Neuronal stem cell (in vitro differentiated cells): ENCODE data around the gene PRRX2.

Experiments
- DNase-seq: peaks from one replicate; pipeline ENCODE4 v3.0.0-alpha.2; 2013; ENCODE audit warnings: low spot score
- H2AFZ ChIP-seq: one replicate; pipeline ENCODE4 v1.6.1; 2013; ENCODE audit warnings: mild to moderate bottlenecking, low read length, inconsistent platforms
- H2AK5ac ChIP-seq: 2 replicates; pipeline ENCODE4 v1.6.1; 2013; ENCODE audit warnings: low read depth, mild to moderate bottlenecking, inconsistent platforms, low read length, moderate library complexity, mixed read lengths
- H2BK120ac ChIP-seq: 2 replicates; pipeline ENCODE4 v1.6.1; 2013; ENCODE audit warnings: low read depth, mild to moderate bottlenecking, inconsistent platforms, low read length, moderate library complexity, mixed read lengths
- H2BK12ac ChIP-seq: one replicate; pipeline ENCODE4 v1.6.1; 2013; ENCODE audit warnings: low read length, inconsistent platforms
- H2BK15ac ChIP-seq: 2 replicates; pipeline ENCODE4 v1.6.1; 2013; ENCODE audit warnings: mild to moderate bottlenecking, low read length, inconsistent platforms, mixed read lengths
- H2BK5ac ChIP-seq: one replicate; pipeline ENCODE4 v1.6.1; 2013; ENCODE audit warnings: inconsistent platforms, mild to moderate bottlenecking, low read length, moderate library complexity
- H3K14ac ChIP-seq: one replicate; pipeline ENCODE4 v1.6.1; 2013; ENCODE audit warnings: low read length, inconsistent platforms
- H3K18ac ChIP-seq: 2 replicates; pipeline ENCODE4 v1.6.1; 2013; ENCODE audit warnings: low read length, inconsistent platforms
- H3K23ac ChIP-seq: 2 replicates; pipeline ENCODE4 v1.6.1; 2013; ENCODE audit warnings: low read depth, mild to moderate bottlenecking, mixed read lengths, low read length, inconsistent platforms; ENCODE audit not compliant: poor library complexity
- H3K27ac ChIP-seq: replicated peaks from 3 replicates; pipeline ENCODE4 v1.5.1; 2013; ENCODE audit warnings: low read length, inconsistent platforms
- H3K27me3 ChIP-seq, 3 experiments: 2 replicates each; pipeline ENCODE4 v1.6.1; 2013; ENCODE audit warnings: low read length in 3 of 3, mild to moderate bottlenecking in 2 of 3, inconsistent platforms in 1 of 3, low read depth in 1 of 3, mixed read lengths in 1 of 3, moderate library complexity in 1 of 3; ENCODE audit not compliant: control insufficient read depth in 3 of 3, insufficient read depth in 3 of 3
- H3K36me3 ChIP-seq, 2 donors: replicated peaks in 1 of 2; 2 replicates each; pipeline ENCODE4 v1.6.1; 2013; ENCODE audit warnings: low read length in 2 of 2; ENCODE audit not compliant: control insufficient read depth in 2 of 2, insufficient read depth in 2 of 2
- H3K4ac ChIP-seq: 2 replicates; pipeline ENCODE4 v1.6.1; 2013; ENCODE audit warnings: inconsistent platforms, mild to moderate bottlenecking, low read length, moderate library complexity
- H3K4me1 ChIP-seq, 2 donors: 1 replicate in 1 of 2; 2 replicates in 1 of 2; pipeline ENCODE4 v1.6.1; 2013; ENCODE audit warnings: low read length in 2 of 2, low read depth in 1 of 2; ENCODE audit not compliant: control insufficient read depth in 2 of 2, insufficient read depth in 1 of 2
- H3K4me2 ChIP-seq: one replicate; pipeline ENCODE4 v1.6.1; 2013; ENCODE audit warnings: mild to moderate bottlenecking, low read length, inconsistent platforms; ENCODE audit not compliant: insufficient read depth, poor library complexity, severe bottlenecking
- H3K4me3 ChIP-seq, 2 donors: 2 replicates each; pipeline ENCODE4 v1.5.1; 2013; ENCODE audit warnings: low read length in 2 of 2, mild to moderate bottlenecking in 2 of 2, inconsistent platforms in 1 of 2, moderate library complexity in 1 of 2
- H3K79me1 ChIP-seq: one replicate; pipeline ENCODE4 v1.6.1; 2013; ENCODE audit warnings: low read depth, mild to moderate bottlenecking, inconsistent platforms, low read length, moderate library complexity
- H3K9ac ChIP-seq: one replicate; pipeline ENCODE4 v1.6.1; 2013; ENCODE audit warnings: mild to moderate bottlenecking, low read depth, low read length, inconsistent platforms; ENCODE audit not compliant: poor library complexity
- H3K9me3 ChIP-seq, 2 donors: replicated peaks in 1 of 2; 2 replicates each; pipeline versions ENCODE3 to v1.6.1; 2013; ENCODE audit warnings: low read length in 2 of 2, mild to moderate bottlenecking in 2 of 2, inconsistent platforms in 1 of 2, low read depth in 1 of 2, mixed read lengths in 1 of 2, moderate library complexity in 1 of 2; ENCODE audit not compliant: control insufficient read depth in 2 of 2, insufficient read depth in 1 of 2
- H4K8ac ChIP-seq: one replicate; pipeline ENCODE4 v1.6.1; 2013; ENCODE audit warnings: low read depth, mild to moderate bottlenecking, inconsistent platforms, low read length, moderate library complexity
- H4K91ac ChIP-seq: one replicate; pipeline ENCODE4 v1.6.1; 2013; ENCODE audit warnings: low read length, low read depth, mild to moderate bottlenecking, inconsistent platforms; ENCODE audit not compliant: poor library complexity
- WGBS, 2 donors: extraction: QIAGEN DNeasy Blood & Tissue Kit; methylation state at CpG; one replicate each; pipeline ENCODE4 v1.1.7; 2013; ENCODE audit warnings: missing lambda C conversion rate in 2 of 2, mixed read lengths in 1 of 2; ENCODE audit not compliant: insufficient read length in 2 of 2, insufficient replicate concordance in 1 of 2; ENCODE audit errors: extremely low coverage in 2 of 2; 5-methylcytosine and 5-hydroxymethylcytosine counted together

Gene PRRX2

GRCh38 chr9:129731477-129732085, 66.1 kb downstream of the PRRX2 start:
- H2BK12ac ChIP-seq: no peak overlapping the region
- H3K4me2 ChIP-seq: no peak overlapping the region
- H3K9ac ChIP-seq: no peak overlapping the region
- H2AFZ ChIP-seq: no peak overlapping the region
- H3K27me3 ChIP-seq: peaks cover 0 to 14% (median 0%) of the 10 kb centered on the region in 3 experiments
- H2BK120ac ChIP-seq: no peak overlapping the region
- DNase-seq: no peak
- H3K4me1 ChIP-seq: peaks cover 0 to 1% of the 10 kb centered on the region in 2 donors
- H3K27ac ChIP-seq: no peak overlapping the region
- no peak overlapping the region for H3K23ac ChIP-seq
- no peak overlapping the region for H4K91ac ChIP-seq
- WGBS, 2 donors: no CpG with 5 or more reads among the region's 6 CpGs
- H3K4ac ChIP-seq: no peak overlapping the region
- H3K36me3 ChIP-seq: no peaks in the 10 kb centered on the region
- H2AK5ac ChIP-seq: no peak overlapping the region
- H2BK5ac ChIP-seq: no peak overlapping the region
- H2BK15ac ChIP-seq: no peak overlapping the region
- H3K18ac ChIP-seq: no peak overlapping the region
- peaks cover 1% of the 10 kb centered on the region for H3K79me1 ChIP-seq
- no peak overlapping the region for H3K14ac ChIP-seq
- H3K9me3 ChIP-seq: no peaks in the 10 kb centered on the region
- no peak overlapping the region for H4K8ac ChIP-seq
- no peak overlapping the region for H3K4me3 ChIP-seq

GRCh38 chr9:129732100-129732499, 66.7 kb downstream of the PRRX2 start:
- Histone ChIP-seq H3K27me3 (peaks cover 0 to 17% (median 0%) of the 10 kb centered on the region in 3 experiments), H4K91ac (no peak overlapping the region), H2BK120ac (no peak overlapping the region), H3K27ac (no peak overlapping the region), H3K9me3 (no peaks in the 10 kb centered on the region), H3K9ac (no peak overlapping the region), H2BK12ac (no peak overlapping the region), H3K4ac (no peak overlapping the region), H4K8ac (no peak overlapping the region), H2AK5ac (no peak overlapping the region), H3K79me1 (peaks cover 1% of the 10 kb centered on the region), H3K18ac (no peak overlapping the region), H2BK15ac (no peak overlapping the region), H3K23ac (no peak overlapping the region), H2AFZ (no peak overlapping the region), H2BK5ac (no peak overlapping the region), H3K4me2 (no peak overlapping the region), H3K4me1 (no peaks in the 10 kb centered on the region), H3K36me3 (no peaks in the 10 kb centered on the region), H3K14ac (no peak overlapping the region), H3K4me3 (no peak overlapping the region)
- no peak for DNase-seq
- WGBS, 2 donors: no CpG with 5 or more reads among the region's 10 CpGs

GRCh38 chr9:129732946-129733631, 67.6 kb downstream of the PRRX2 start:
- Histone ChIP-seq H2BK12ac (no peak overlapping the region), H3K4me2 (no peak overlapping the region), H4K8ac (no peak overlapping the region), H3K18ac (no peak overlapping the region), H3K27ac (no peak overlapping the region), H2BK5ac (no peak overlapping the region), H3K9me3 (no peaks in the 10 kb centered on the region), H3K4me1 (peaks cover 0 to 3% of the 10 kb centered on the region in 2 donors), H3K23ac (no peak overlapping the region), H3K4me3 (no peak overlapping the region), H3K27me3 (peaks cover 0 to 20% (median 0%) of the 10 kb centered on the region in 3 experiments), H3K9ac (no peak overlapping the region), H3K4ac (peak overlapping the region; percentile 53), H2AK5ac (no peak overlapping the region), H3K79me1 (peaks cover 1% of the 10 kb centered on the region), H2BK15ac (no peak overlapping the region), H3K14ac (no peak overlapping the region), H2AFZ (no peak overlapping the region), H3K36me3 (no peaks in the 10 kb centered on the region), H2BK120ac (no peak overlapping the region), H4K91ac (no peak overlapping the region)
- WGBS, 2 donors: no CpG with 5 or more reads among the region's 23 CpGs
- no peak for DNase-seq

GRCh38 chr9:129733632-129733953, 68.1 kb downstream of the PRRX2 start:
- Histone ChIP-seq H3K18ac (no peak overlapping the region), H3K9ac (no peak overlapping the region), H3K27ac (no peak overlapping the region), H3K4me1 (peaks cover 0 to 3% of the 10 kb centered on the region in 2 donors), H4K91ac (no peak overlapping the region), H2BK12ac (peak overlapping the region; percentile 73), H2BK120ac (no peak overlapping the region), H3K79me1 (peaks cover 1% of the 10 kb centered on the region), H3K9me3 (no peaks in the 10 kb centered on the region), H3K14ac (no peak overlapping the region), H3K23ac (no peak overlapping the region), H2BK5ac (no peak overlapping the region), H3K36me3 (no peaks in the 10 kb centered on the region), H3K4me2 (no peak overlapping the region), H2AFZ (no peak overlapping the region), H4K8ac (no peak overlapping the region), H2BK15ac (no peak overlapping the region), H3K4me3 (no peak overlapping the region), H3K27me3 (peaks cover 0 to 25% (median 3%) of the 10 kb centered on the region in 3 experiments), H2AK5ac (peak overlapping the region; percentile 52), H3K4ac (no peak overlapping the region)
- DNase-seq: no peak
- WGBS, 2 donors: no CpG with 5 or more reads among the region's 2 CpGs
